K562 (cell line): ENCODE data around the gene KCNK7. TPM values are rescaled to one million over a fixed set of nuclear protein-coding genes. Genes with fewer than 3 reads are reported as not detected.

Experiments used
- ATAC-seq: fragments of 200-7000 bp; cut with Tn5 transposase; 3 replicates; pipeline ENCODE4 v1.9.1; 2020; ENCODE audit warnings: moderate library complexity
- BruUV-seq: library from RNA; stranded (reverse); fragments of 400-500 nt; replicated peaks from 2 replicates; lab custom pipeline; 2021; lab: Mats Ljungman, UMichigan
- CTCF ChIA-PET: fragments of 300-600 bp; formaldehyde crosslinking; extraction: SDS; loops from one replicate; lab custom pipeline; 2021; ENCODE audit warnings: low intra/inter-chr PET ratio; lab: Yijun Ruan, JAX
- POLR2A ChIA-PET: fragments of 300-600, 350-650 bp; sonication (Branson Sonifier 250); formaldehyde crosslinking; extraction: SDS; loops from one replicate; lab custom pipeline; 2021; ENCODE audit warnings: antibody characterized with exemption, inconsistent platforms; lab: Yijun Ruan, JAX
- DNase-seq, 4 experiments: peaks; one replicate each; pipeline versions ENCODE4 v3.0.0 to v3.0.0-alpha.2; 2011 to 2018; ENCODE audit warnings: low spot score in 3 of 4, mixed read lengths in 3 of 4; ENCODE audit errors: extremely low read depth in 1 of 4
- FAIRE-seq: peaks from 2 replicates; lab custom pipeline; 2011; peaks lifted over from hg19 to GRCh38; lab: Jason Lieb, UNC
- H2AFZ ChIP-seq: 2 replicates; pipeline ENCODE4 v1.6.0; 2011; ENCODE audit warnings: low read depth, low read length, control low read depth, inconsistent platforms
- H3K27ac ChIP-seq: fragments of 200-600 bp; 3 replicates; pipeline ENCODE4 v1.8.0; 2011; ENCODE audit warnings: low read depth, mild to moderate bottlenecking, control low read depth, inconsistent platforms, low read length, moderate library complexity, mixed read lengths; ENCODE audit errors: extremely low read depth
- H3K27me3 ChIP-seq, 2 experiments: fragments of 300-600 bp in 1 of 2; 2 replicates in 1 of 2; 3 replicates in 1 of 2; pipeline versions ENCODE4 v1.6.0 to v1.8.0; 2011; ENCODE audit warnings: inconsistent platforms in 2 of 2, low read length in 2 of 2, mild to moderate bottlenecking in 1 of 2, mixed read lengths in 1 of 2, moderate library complexity in 1 of 2; ENCODE audit not compliant: control insufficient read depth in 2 of 2, insufficient read depth in 2 of 2
- H3K36me3 ChIP-seq: fragments of 300-600 bp; 3 replicates; pipeline ENCODE4 v1.8.0; 2011; ENCODE audit warnings: mild to moderate bottlenecking, low read length, inconsistent platforms; ENCODE audit not compliant: control insufficient read depth, insufficient read depth
- H3K4me1 ChIP-seq, 2 experiments: fragments of 200-600 bp in 1 of 2; replicated peaks in 1 of 2; 2 replicates in 1 of 2; 3 replicates in 1 of 2; pipeline versions ENCODE4 v1.5.1 to v1.8.0; 2011; ENCODE audit warnings: inconsistent platforms in 2 of 2, low read length in 2 of 2, mild to moderate bottlenecking in 1 of 2, mixed read lengths in 1 of 2, moderate library complexity in 1 of 2; ENCODE audit not compliant: control insufficient read depth in 2 of 2, insufficient read depth in 2 of 2
- H3K4me2 ChIP-seq: 2 replicates; pipeline ENCODE4 v1.6.1; 2011; ENCODE audit warnings: low read length, control low read depth, inconsistent platforms, mixed read lengths; ENCODE audit not compliant: insufficient read depth
- H3K4me3 ChIP-seq: fragments of 200-600 bp; sonication (generic), shearing (Covaris generic); 2 replicates; pipeline ENCODE4 v1.5.1; 2016; ENCODE audit warnings: control low read depth, inconsistent platforms
- H3K79me2 ChIP-seq: fragments of 200-600 bp; 3 replicates; pipeline ENCODE4 v1.8.0; 2011; ENCODE audit warnings: low read length, inconsistent platforms; ENCODE audit not compliant: control insufficient read depth, insufficient read depth
- H3K9ac ChIP-seq, 2 experiments: 2 replicates each; pipeline versions ENCODE4 v1.6.0 to v1.6.1; 2011; ENCODE audit warnings: low read depth in 2 of 2, low read length in 2 of 2, control low read depth in 1 of 2, inconsistent platforms in 1 of 2, mild to moderate bottlenecking in 1 of 2, mixed read lengths in 1 of 2; ENCODE audit not compliant: insufficient read depth in 1 of 2
- H3K9me1 ChIP-seq: one replicate; pipeline ENCODE4 v1.6.0; 2011; ENCODE audit warnings: inconsistent platforms, mild to moderate bottlenecking, low read length, moderate library complexity; ENCODE audit not compliant: control insufficient read depth, insufficient read depth
- H3K9me3 ChIP-seq: replicated peaks from 2 replicates; pipeline ENCODE4 v1.5.1; 2011; ENCODE audit warnings: low read depth, low read length, inconsistent platforms; ENCODE audit not compliant: control insufficient read depth, insufficient read depth
- H4K20me1 ChIP-seq: replicated peaks from 2 replicates; pipeline ENCODE4 v1.6.1; 2011; ENCODE audit warnings: low read length, inconsistent platforms, mixed read lengths; ENCODE audit not compliant: control insufficient read depth, insufficient read depth
- KLF1 ChIP-seq: fragments of 450-650 bp; IDR thresholded peaks from 2 replicates; pipeline ENCODE4 v1.6.1; 2016; ENCODE audit warnings: missing genetic modification characterization, missing compliant biosample characterization
- NFE2 ChIP-seq: IDR thresholded peaks from 2 replicates; pipeline ENCODE4 v1.6.1; 2014; ENCODE audit warnings: antibody characterized with exemption, low read depth
- WGBS: fragments of 100-300 bp; shearing (Covaris generic); methylation state at CpG from one replicate; pipeline ENCODE4 v1.1.6; 2016; ENCODE audit warnings: low coverage, mixed read lengths; ENCODE audit not compliant: insufficient coverage; ENCODE audit errors: missing lambda C conversion rate; 5-methylcytosine and 5-hydroxymethylcytosine counted together
- in situ Hi-C: fragments of 300-500 bp; cut with MboI; formaldehyde crosslinking; loops from 4 replicates; pipeline ENCODE4 v1.15.0; 2018; ENCODE audit warnings: inconsistent platforms, mixed read lengths
- intact Hi-C: fragments of 100-400 bp; cut with micrococcal nuclease; formaldehyde crosslinking; loops from 2 replicates; pipeline ENCODE4 v1.14.2; 2022
- polyA plus RNA-seq, 8 experiments: library from polyadenylated mRNA; depleted of rRNA in 4 of 8; stranded (reverse) in 5 of 8; unstranded in 3 of 8; fragments of >200 nt; fragmentation: Nextera tagmentation in 2 of 8; fragmentation: Illumina TruSeq in 1 of 8; extraction: Ambion mirVana in 2 of 8; extraction: Trizol in 1 of 8; gene quantifications; 2 replicates each; pipeline versions ENCODE4 v1.2.1 to v1.2.3, GENCODE V29; 2011 to 2014; ENCODE audit warnings: inconsistent platforms in 1 of 8, missing spikeins in 1 of 8
- total RNA-seq, 7 experiments: library from RNA; depleted of rRNA in 6 of 7; stranded (reverse); fragments of >200 nt in 6 of 7; fragmentation: Illumina TruSeq in 2 of 7; extraction: Trizol in 2 of 7; gene quantifications; 2 replicates each; pipeline versions ENCODE4 v1.2.1 to v1.2.3, GENCODE V29; 2011 to 2021; ENCODE audit warnings: low replicate concordance in 1 of 7
- TF ChIP-seq, protein P1 (sequence below): sonication (generic); formaldehyde crosslinking; IDR thresholded peaks from 2 replicates; pipeline ENCODE4 v1.5.0; 2020; ENCODE audit warnings: missing genetic modification reagents

KCNK7 gene
- total and polyA plus RNA-seq, 9 of the 15 experiments (the other 6 are each of a cell fraction or from before 2014, with no cell fraction given), result 0.07 to 0.40 TPM; not detected in 7

- Histone ChIP-seq H3K9ac (peak overlapping the region in 1 of 2 experiments; percentile 73; a peak in 2 of 4 replicates), H2AFZ (no peak overlapping the region), H3K4me3 (no peak overlapping the region), H3K27me3 (no peaks in the 10 kb centered on the region), H3K4me1 (peaks cover 37 to 97% of the 10 kb centered on the region in 2 experiments), H3K27ac (no peak overlapping the region), H4K20me1 (peaks cover 3% of the 10 kb centered on the region; the same call in 1 of the 2 replicates), H3K4me2 (no peak overlapping the region), H3K9me3 (no peaks in the 10 kb centered on the region), H3K79me2 (peaks cover 20% of the 10 kb centered on the region), H3K36me3 (peaks cover 68% of the 10 kb centered on the region; the same call in 2 of the 3 replicates), H3K9me1 (peaks cover 7% of the 10 kb centered on the region)
- BruUV-seq, result no TSS peak
- CTCF ChIA-PET, result no interaction called here
- in situ Hi-C loops (no loop called here), intact Hi-C loops (loop anchor here (2.0 to 5.0 kb wide), 3 partner anchors 13 to 67 kb away; no protein-coding TSS in a partner anchor)
- POLR2A ChIA-PET, result interaction anchor here (0.5 to 6.2 kb wide), 3 partner anchors 12 to 132 kb away, joined by 3 to 56 read pairs (median 3); no protein-coding TSS in a partner anchor
- no peak for FAIRE-seq
- DNase-seq, result no peak
- TF ChIP-seq KLF1 (tag) (no peak), NFE2 (no peak)
- TF ChIP-seq, protein P1, sequence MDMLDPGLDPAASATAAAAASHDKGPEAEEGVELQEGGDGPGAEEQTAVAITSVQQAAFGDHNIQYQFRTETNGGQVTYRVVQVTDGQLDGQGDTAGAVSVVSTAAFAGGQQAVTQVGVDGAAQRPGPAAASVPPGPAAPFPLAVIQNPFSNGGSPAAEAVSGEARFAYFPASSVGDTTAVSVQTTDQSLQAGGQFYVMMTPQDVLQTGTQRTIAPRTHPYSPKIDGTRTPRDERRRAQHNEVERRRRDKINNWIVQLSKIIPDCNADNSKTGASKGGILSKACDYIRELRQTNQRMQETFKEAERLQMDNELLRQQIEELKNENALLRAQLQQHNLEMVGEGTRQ (CRISPR knock-in tag), result no peak
- 87% methylated on average over 8 of the region's 8 CpGs for WGBS
- ATAC-seq, result no peak
Observed at GRCh38 chr11:65639623-65640482, 44.3 kb upstream of the KCNK7 start.
